GM23248 (cell line): ENCODE measurements around the gene NQO1. TPM values are rescaled to one million over a fixed set of nuclear protein-coding genes. Genes with fewer than 3 reads are reported as not detected.

Experiments used
- DNase-seq: peaks from one replicate; pipeline ENCODE4 v3.0.0-alpha.2; 2015
- H2AFZ ChIP-seq: fragments of 200-600 bp; sonication (generic); 2 replicates; pipeline ENCODE4 v1.6.1; 2016; ENCODE audit warnings: antibody characterized with exemption
- H3F3A ChIP-seq: fragments of 200-600 bp; sonication (generic); 2 replicates; pipeline ENCODE4 v1.6.1; 2016; ENCODE audit warnings: mild to moderate bottlenecking, antibody characterized with exemption, mixed run types; ENCODE audit not compliant: insufficient read depth
- H3K27ac ChIP-seq: fragments of 200-600 bp; sonication (generic); 2 replicates; pipeline ENCODE4 v1.5.1; 2016; ENCODE audit warnings: mild to moderate bottlenecking
- H3K27me3 ChIP-seq: fragments of 200-600 bp; sonication (generic); replicated peaks from 2 replicates; pipeline ENCODE4 v1.6.1; 2016; ENCODE audit warnings: mild to moderate bottlenecking; ENCODE audit not compliant: insufficient read depth
- H3K36me3 ChIP-seq: fragments of 200-600 bp; sonication (generic); 2 replicates; pipeline ENCODE4 v1.6.1; 2016; ENCODE audit warnings: low read depth, mild to moderate bottlenecking
- H3K4me1 ChIP-seq: fragments of 200-600 bp; sonication (generic); 2 replicates; pipeline ENCODE4 v1.6.1; 2016; ENCODE audit warnings: mild to moderate bottlenecking; ENCODE audit not compliant: insufficient read depth
- H3K4me2 ChIP-seq: fragments of 200-600 bp; sonication (generic); one replicate; pipeline ENCODE4 v1.6.1; 2016; ENCODE audit warnings: mild to moderate bottlenecking; ENCODE audit not compliant: unreplicated experiment
- H3K4me3 ChIP-seq: fragments of 200-600 bp; sonication (generic); 2 replicates; pipeline ENCODE4 v1.5.1; 2016; ENCODE audit warnings: mild to moderate bottlenecking
- H3K79me2 ChIP-seq: fragments of 200-600 bp; sonication (generic); 2 replicates; pipeline ENCODE4 v1.6.1; 2016; ENCODE audit warnings: mild to moderate bottlenecking; ENCODE audit not compliant: insufficient read depth
- H3K9ac ChIP-seq: fragments of 200-600 bp; sonication (generic); 2 replicates; pipeline ENCODE4 v1.6.1; 2016; ENCODE audit warnings: mild to moderate bottlenecking
- H3K9me2 ChIP-seq: fragments of 200-600 bp; sonication (generic); 2 replicates; pipeline ENCODE4 v1.6.1; 2016; ENCODE audit warnings: mixed run types, mild to moderate bottlenecking, moderate library complexity; ENCODE audit not compliant: insufficient read depth
- H3K9me3 ChIP-seq: fragments of 200-600 bp; sonication (generic); one replicate; pipeline ENCODE4 v1.6.1; 2017; ENCODE audit warnings: low read depth
- H4K20me1 ChIP-seq: fragments of 200-600 bp; sonication (generic); 2 replicates; pipeline ENCODE4 v1.6.0; 2016; ENCODE audit not compliant: insufficient read depth
- EZH2 ChIP-seq: fragments of 200-600 bp; sonication (generic); IDR thresholded peaks from 2 replicates; pipeline ENCODE4 v1.6.1; 2018; ENCODE audit warnings: antibody characterized with exemption, mild to moderate bottlenecking; ENCODE audit not compliant: insufficient read depth, poor library complexity, severe bottlenecking
- EZH2phosphoT487 ChIP-seq: fragments of 200-600 bp; sonication (generic); IDR thresholded peaks from 2 replicates; pipeline ENCODE4 v1.6.1; 2018; ENCODE audit warnings: antibody characterized with exemption, moderate library complexity, mild to moderate bottlenecking, low read depth; ENCODE audit not compliant: insufficient read depth
- whole genome bisulfite sequencing, 2 experiments: methylation state at CpG; one replicate each; pipeline ENCODE4 v1.1.6; 2015 to 2017; ENCODE audit warnings: low lambda C conversion rate in 2 of 2, low coverage in 1 of 2; ENCODE audit errors: missing lambda C conversion rate in 2 of 2; 5-methylcytosine and 5-hydroxymethylcytosine counted together
- in situ Hi-C: fragments of 300-500 bp; cut with MboI; formaldehyde crosslinking; loops from 2 replicates; pipeline ENCODE4 v1.15.0; 2020
- polyA plus RNA-seq: library from polyadenylated mRNA; unstranded; fragments of >200 nt; fragmentation: Nextera tagmentation; extraction: Ambion mirVana; gene quantifications from 2 replicates; pipeline ENCODE4 v1.2.1, GENCODE V29; 2016
- total RNA-seq: library from RNA; depleted of rRNA; stranded (reverse); fragments of >200 nt; shearing (Covaris generic); gene quantifications from 2 replicates; pipeline ENCODE4 v1.2.3, GENCODE V29; 2014

NQO1 gene
- total and polyA plus RNA-seq, 2 experiments from 2014 or later, result 431 to 501 TPM

GRCh38 chr16:69706975-69707340 is 19.4 kb downstream of the NQO1 start:
- H3K27ac ChIP-seq, result no peak overlapping the region

GRCh38 chr16:69706256-69706974 is 19.9 kb downstream of the NQO1 start:
- H3K4me1 ChIP-seq, result peaks cover 51% of the 10 kb centered on the region

More at GRCh38 chr16:69706975-69707340, 19.4 kb downstream of the NQO1 start:
- in situ Hi-C loops, result no loop called here
- Histone ChIP-seq H3F3A (peaks cover 79% of the 10 kb centered on the region), H3K27me3 (no peaks in the 10 kb centered on the region), H3K4me1 (peaks cover 53% of the 10 kb centered on the region), H3K9ac (no peak overlapping the region), H4K20me1 (no peaks in the 10 kb centered on the region), H3K9me3 (no peaks in the 10 kb centered on the region), H3K4me3 (no peak overlapping the region), H3K79me2 (peaks cover 31% of the 10 kb centered on the region), H3K9me2 (no peaks in the 10 kb centered on the region), H3K36me3 (peaks cover 49% of the 10 kb centered on the region), H2AFZ (no peak overlapping the region), H3K4me2 (no peak overlapping the region)
- DNase-seq, result no peak
- 97 to 100% methylated on average over 2 of the region's 2 CpGs for WGBS, 2 experiments
- no peak for TF ChIP-seq EZH2phosphoT487

GRCh38 chr16:69703638-69704037 is 22.7 kb downstream of the NQO1 start:
- Histone ChIP-seq H3K27ac (no peak overlapping the region), H3K4me1 (peaks cover 33% of the 10 kb centered on the region), H3K9me2 (no peaks in the 10 kb centered on the region), H3K79me2 (peaks cover 64% of the 10 kb centered on the region), H3K36me3 (peaks cover 37% of the 10 kb centered on the region), H3K27me3 (no peaks in the 10 kb centered on the region), H3K4me2 (no peak overlapping the region), H4K20me1 (0 out of 2 replicates have a peak, but pooled peaks cover 4% of the 10 kb centered on the region), H3K4me3 (no peak overlapping the region), H3K9ac (no peak overlapping the region), H3K9me3 (no peaks in the 10 kb centered on the region), H2AFZ (no peak overlapping the region), H3F3A (peaks cover 73% of the 10 kb centered on the region)
- TF ChIP-seq EZH2 (no peak), EZH2phosphoT487 (no peak)
- DNase-seq, result peak; percentile 42
- in situ Hi-C loops, result no loop called here
- WGBS, 2 experiments, result 97 to 100% methylated on average over 2 of the region's 2 CpGs

More at GRCh38 chr16:69706256-69706974, 19.9 kb downstream of the NQO1 start:
- no peaks in the 10 kb centered on the region for H4K20me1 ChIP-seq
- H3K4me3 ChIP-seq, result no peak overlapping the region
- H3K36me3 ChIP-seq, result peaks cover 49% of the 10 kb centered on the region
- DNase-seq, result peak; percentile 52
- no peak overlapping the region for H2AFZ ChIP-seq
- peak overlapping the region; percentile 15; the same call in 1 of the 2 replicates for H3K27ac ChIP-seq
- no peaks in the 10 kb centered on the region for H3K9me2 ChIP-seq
- no peaks in the 10 kb centered on the region for H3K27me3 ChIP-seq
- no peak overlapping the region for H3K4me2 ChIP-seq
- WGBS, 2 experiments, result 83 to 100% methylated on average over 1 of the region's 1 CpG
- H3F3A ChIP-seq, result peaks cover 80% of the 10 kb centered on the region
- no peaks in the 10 kb centered on the region for H3K9me3 ChIP-seq
- H3K9ac ChIP-seq, result no peak overlapping the region
- peaks cover 37% of the 10 kb centered on the region for H3K79me2 ChIP-seq
- in situ Hi-C loops, result no loop called here
- TF ChIP-seq EZH2 (no peak), EZH2phosphoT487 (no peak)

- Histone ChIP-seq H2AFZ (no peak overlapping the region), H3K27ac (no peak overlapping the region), H3K27me3 (no peaks in the 10 kb centered on the region), H3K4me1 (peaks cover 32% of the 10 kb centered on the region), H3K4me2 (no peak overlapping the region), H3K36me3 (peaks cover 39% of the 10 kb centered on the region), H3K79me2 (peaks cover 79% of the 10 kb centered on the region), H3K9ac (no peak overlapping the region), H3K9me3 (no peaks in the 10 kb centered on the region), H3K4me3 (no peak overlapping the region), H3F3A (peaks cover 57% of the 10 kb centered on the region), H4K20me1 (0 out of 2 replicates have a peak, but pooled peaks cover 4% of the 10 kb centered on the region), H3K9me2 (no peaks in the 10 kb centered on the region)
- WGBS, 2 experiments, result 49 to 58% methylated on average over 2 of the region's 2 CpGs
- TF ChIP-seq EZH2phosphoT487 (no peak), EZH2 (no peak)
- DNase-seq, result no peak
- in situ Hi-C loops, result no loop called here
Observed at GRCh38 chr16:69701866-69702265, 24.5 kb downstream of the NQO1 start.

GRCh38 chr16:69701452-69701851 is 24.9 kb downstream of the NQO1 start:
- Histone ChIP-seq H3K4me3 (no peak overlapping the region), H3K27ac (no peak overlapping the region), H3F3A (peaks cover 54% of the 10 kb centered on the region), H3K79me2 (peaks cover 82% of the 10 kb centered on the region), H3K4me2 (no peak overlapping the region), H2AFZ (no peak overlapping the region), H3K27me3 (no peaks in the 10 kb centered on the region), H3K36me3 (peaks cover 44% of the 10 kb centered on the region), H4K20me1 (0 out of 2 replicates have a peak, but pooled peaks cover 4% of the 10 kb centered on the region), H3K9ac (no peak overlapping the region), H3K9me3 (no peaks in the 10 kb centered on the region), H3K9me2 (no peaks in the 10 kb centered on the region), H3K4me1 (peaks cover 28% of the 10 kb centered on the region)
- TF ChIP-seq EZH2 (no peak), EZH2phosphoT487 (no peak)
- DNase-seq, result no peak
- in situ Hi-C loops, result no loop called here
